HepG2 (cell line): ENCODE measurements around the gene FAM161A. TPM values are rescaled to one million over a fixed set of nuclear protein-coding genes. Genes with fewer than 3 reads are reported as not detected.

Source experiments
- CTCF ChIP-seq: sonication (generic); formaldehyde crosslinking; IDR thresholded peaks from 2 replicates; pipeline ENCODE4 v1.5.0; 2020; ENCODE audit warnings: mild to moderate bottlenecking, missing genetic modification reagents, moderate library complexity
- HNF1A ChIP-seq, 2 experiments: sonication (generic) in 1 of 2; formaldehyde crosslinking in 1 of 2; IDR thresholded peaks; 2 replicates each; pipeline versions ENCODE4 v1.4.0 to v1.6.1; 2016 to 2020; ENCODE audit warnings: borderline replicate concordance in 1 of 2, low read depth in 1 of 2, mild to moderate bottlenecking in 1 of 2, missing genetic modification reagents in 1 of 2
- REL ChIP-seq: sonication (generic); formaldehyde crosslinking; conservative IDR thresholded peaks from 2 replicates; pipeline ENCODE4 v1.8.0; 2022; ENCODE audit warnings: mild to moderate bottlenecking, missing genetic modification reagents, moderate library complexity
- STAG1 ChIP-seq: sonication (generic); formaldehyde crosslinking; IDR thresholded peaks from 2 replicates; pipeline ENCODE4 v1.4.0; 2020; ENCODE audit warnings: missing genetic modification reagents
- TEAD3 ChIP-seq: optimal IDR thresholded peaks from 2 replicates; pipeline ENCODE3; 2016; ENCODE audit warnings: borderline replicate concordance
- polyA plus RNA-seq, 8 experiments: library from polyadenylated mRNA; depleted of rRNA in 3 of 8; stranded (reverse) in 7 of 8; unstranded in 1 of 8; fragments of >200 nt; fragmentation: Illumina TruSeq in 4 of 8; extraction: Trizol in 4 of 8; gene quantifications; 2 replicates each; pipeline versions ENCODE4 v1.2.1 to v1.2.3, GENCODE V29; 2011 to 2016; ENCODE audit warnings: low read depth in 4 of 8, missing spikeins in 1 of 8, mixed read lengths in 1 of 8; ENCODE audit not compliant: insufficient read depth in 1 of 8
- total RNA-seq, 5 experiments: library from RNA; depleted of rRNA; stranded (reverse); fragments of >200 nt; fragmentation: Illumina TruSeq; extraction: Trizol; gene quantifications; 2 replicates each; pipeline ENCODE4 v1.2.3, GENCODE V29; 2016; ENCODE audit warnings: low read depth in 1 of 5
- TF ChIP-seq, protein P1 (sequence below), 2 experiments: sonication (generic) in 1 of 2; formaldehyde crosslinking in 1 of 2; IDR thresholded peaks; 2 replicates each; pipeline versions ENCODE4 v1.4.0 to v1.6.1; 2018 to 2020; ENCODE audit warnings: missing genetic modification reagents in 2 of 2, borderline replicate concordance in 1 of 2, low read depth in 1 of 2, mild to moderate bottlenecking in 1 of 2, missing biosample characterization in 1 of 2

FAM161A gene
- total and polyA plus RNA-seq, 2 of the 13 experiments (the other 11 are each of a cell fraction or from before 2014, with no cell fraction given) = 2.7 to 3.4 TPM

- TF ChIP-seq HNF1A (IDR thresholded peaks at IDR 0.05; ENCODE audit: low read depth) (no peak), HNF1A (CRISPR knock-in tag; IDR thresholded peaks at IDR 0.05; ENCODE audit: borderline replicate concordance) (no peak), TEAD3 (CRISPR knock-in tag) (peak; percentile 61), CTCF (CRISPR knock-in tag) (peak; percentile 73), REL (CRISPR knock-in tag) (no peak), STAG1 (CRISPR knock-in tag) (peak; percentile 84)
- TF ChIP-seq, protein P1, sequence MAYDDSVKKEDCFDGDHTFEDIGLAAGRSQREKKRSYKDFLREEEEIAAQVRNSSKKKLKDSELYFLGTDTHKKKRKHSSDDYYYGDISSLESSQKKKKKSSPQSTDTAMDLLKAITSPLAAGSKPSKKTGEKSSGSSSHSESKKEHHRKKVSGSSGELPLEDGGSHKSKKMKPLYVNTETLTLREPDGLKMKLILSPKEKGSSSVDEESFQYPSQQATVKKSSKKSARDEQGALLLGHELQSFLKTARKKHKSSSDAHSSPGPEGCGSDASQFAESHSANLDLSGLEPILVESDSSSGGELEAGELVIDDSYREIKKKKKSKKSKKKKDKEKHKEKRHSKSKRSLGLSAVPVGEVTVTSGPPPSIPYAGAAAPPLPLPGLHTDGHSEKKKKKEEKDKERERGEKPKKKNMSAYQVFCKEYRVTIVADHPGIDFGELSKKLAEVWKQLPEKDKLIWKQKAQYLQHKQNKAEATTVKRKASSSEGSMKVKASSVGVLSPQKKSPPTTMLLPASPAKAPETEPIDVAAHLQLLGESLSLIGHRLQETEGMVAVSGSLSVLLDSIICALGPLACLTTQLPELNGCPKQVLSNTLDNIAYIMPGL (CRISPR knock-in tag; IDR thresholded peaks at IDR 0.05; ENCODE audit: borderline replicate concordance in 1 of 2, low read depth in 1 of 2) = peak in 1 of 2 experiments; percentile 59; a peak in 1 of 4 replicates
These were observed 45.0 kb upstream of the FAM161A start (continued) for GRCh38 chr2:61898810-61899209.
